GM12874 (cell line): ENCODE results near the gene PPM1H.

ENCODE experiments used
- TF ChIP-seq, protein P1 (sequence below): IDR thresholded peaks from 2 replicates; pipeline ENCODE4 v1.5.1; 2011; ENCODE audit warnings: low read depth, mild to moderate bottlenecking, control low read depth, low read length, moderate library complexity; ENCODE audit not compliant: insufficient read depth

Gene PPM1H

GRCh38 chr12:62684570-62685295, 250.2 kb downstream of the PPM1H start:
- TF ChIP-seq, protein P1, sequence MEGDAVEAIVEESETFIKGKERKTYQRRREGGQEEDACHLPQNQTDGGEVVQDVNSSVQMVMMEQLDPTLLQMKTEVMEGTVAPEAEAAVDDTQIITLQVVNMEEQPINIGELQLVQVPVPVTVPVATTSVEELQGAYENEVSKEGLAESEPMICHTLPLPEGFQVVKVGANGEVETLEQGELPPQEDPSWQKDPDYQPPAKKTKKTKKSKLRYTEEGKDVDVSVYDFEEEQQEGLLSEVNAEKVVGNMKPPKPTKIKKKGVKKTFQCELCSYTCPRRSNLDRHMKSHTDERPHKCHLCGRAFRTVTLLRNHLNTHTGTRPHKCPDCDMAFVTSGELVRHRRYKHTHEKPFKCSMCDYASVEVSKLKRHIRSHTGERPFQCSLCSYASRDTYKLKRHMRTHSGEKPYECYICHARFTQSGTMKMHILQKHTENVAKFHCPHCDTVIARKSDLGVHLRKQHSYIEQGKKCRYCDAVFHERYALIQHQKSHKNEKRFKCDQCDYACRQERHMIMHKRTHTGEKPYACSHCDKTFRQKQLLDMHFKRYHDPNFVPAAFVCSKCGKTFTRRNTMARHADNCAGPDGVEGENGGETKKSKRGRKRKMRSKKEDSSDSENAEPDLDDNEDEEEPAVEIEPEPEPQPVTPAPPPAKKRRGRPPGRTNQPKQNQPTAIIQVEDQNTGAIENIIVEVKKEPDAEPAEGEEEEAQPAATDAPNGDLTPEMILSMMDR = no peak

GRCh38 chr12:62683776-62684569, 251.0 kb downstream of the PPM1H start:
- TF ChIP-seq, protein P1 = no peak

- TF ChIP-seq, protein P1 = no peak
Observed at GRCh38 chr12:62681306-62681705, 253.6 kb downstream of the PPM1H start.

DNA sequence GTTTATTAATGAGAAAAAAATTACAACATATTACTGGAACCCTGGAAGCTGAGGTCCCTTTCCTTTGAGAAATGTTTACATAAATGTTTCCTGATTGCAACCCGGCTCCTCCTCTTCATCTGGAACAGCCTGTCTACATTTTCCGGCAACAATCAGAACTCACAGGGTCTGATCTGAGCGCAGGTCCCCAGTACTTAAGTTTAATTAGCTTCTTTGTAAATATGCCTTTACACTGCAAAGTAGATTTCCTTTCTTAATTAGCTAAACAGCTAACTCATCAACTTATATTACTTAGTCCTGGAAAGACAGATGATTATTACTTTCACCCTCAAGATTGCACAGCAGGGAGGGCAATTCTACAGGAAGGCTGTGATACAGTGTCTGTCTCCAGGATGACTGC, 255.3 kb downstream of the PPM1H start:
- TF ChIP-seq, protein P1 = no peak

GRCh38 chr12:62677355-62677754, 257.6 kb downstream of the PPM1H start:
- TF ChIP-seq, protein P1 = no peak

GRCh38 chr12:62676521-62677307, 258.2 kb downstream of the PPM1H start:
- TF ChIP-seq, protein P1 = no peak
